GM18502 (cell line): Measurements from ENCODE around the gene SF1.

ENCODE experiments used
- ATAC-seq: cut with Tn5 transposase; IDR thresholded peaks from one replicate; pipeline ENCODE4 v1.9.1; 2021; ENCODE audit warnings: mild to moderate bottlenecking; ENCODE audit not compliant: unreplicated experiment, poor library complexity

The SF1 gene

DNA sequence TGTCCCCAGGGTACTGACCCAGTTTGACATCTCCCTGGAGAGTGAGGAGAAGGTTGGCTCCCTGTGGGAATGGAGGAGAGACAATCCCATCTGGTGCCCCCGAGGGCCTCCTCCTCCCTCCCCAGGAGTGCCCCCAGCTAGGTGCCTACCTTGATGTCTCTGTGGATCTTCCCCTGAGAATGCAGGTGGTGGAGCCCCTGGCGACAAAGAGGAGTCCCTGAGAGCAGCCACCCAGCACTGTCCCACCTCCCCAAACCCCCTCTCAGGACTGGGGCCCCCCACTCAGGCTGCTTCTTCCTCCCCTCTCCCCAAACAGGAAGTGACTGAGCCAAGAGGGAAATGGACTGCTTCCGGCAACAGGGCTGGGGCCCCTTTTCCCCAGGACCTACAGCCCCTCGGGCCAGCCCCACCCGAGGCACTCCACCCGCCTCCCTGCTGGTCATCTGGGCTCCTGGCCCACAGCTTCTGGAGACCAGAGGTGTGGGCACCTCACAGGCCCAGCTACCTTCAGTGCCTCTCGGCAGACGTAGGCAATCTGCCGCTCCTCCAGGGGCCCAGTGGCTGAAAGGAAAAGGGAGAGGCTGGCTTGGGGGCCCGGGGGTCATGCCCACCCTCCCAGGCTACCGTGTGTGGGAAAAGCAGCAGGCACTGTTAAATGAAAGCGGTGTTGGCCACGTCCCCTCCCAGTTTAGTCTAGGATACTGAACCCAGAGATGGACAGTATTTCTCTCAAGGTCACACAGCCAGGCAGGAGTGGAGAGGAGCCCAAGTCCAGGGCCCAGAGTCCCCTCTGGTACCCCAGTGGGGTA is 23.4 kb upstream of the SF1 start:
- no peak for ATAC-seq

DNA sequence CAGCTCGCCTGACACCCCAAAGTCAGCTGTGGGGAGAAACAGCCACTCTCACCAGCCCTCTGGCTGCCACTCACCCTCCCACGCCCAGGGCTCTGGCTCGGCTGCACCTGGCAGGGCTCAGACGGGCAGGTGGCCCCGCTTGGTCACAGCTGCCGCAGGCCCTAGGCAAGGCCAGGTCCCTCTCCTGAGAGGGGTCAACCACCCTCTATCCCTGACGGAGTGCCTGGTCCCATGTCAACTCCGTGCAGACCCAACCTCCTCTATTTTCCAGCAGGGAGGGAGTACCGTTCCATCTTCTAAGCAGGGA is 22.8 kb upstream of the SF1 start:
- ATAC-seq = no peak

DNA sequence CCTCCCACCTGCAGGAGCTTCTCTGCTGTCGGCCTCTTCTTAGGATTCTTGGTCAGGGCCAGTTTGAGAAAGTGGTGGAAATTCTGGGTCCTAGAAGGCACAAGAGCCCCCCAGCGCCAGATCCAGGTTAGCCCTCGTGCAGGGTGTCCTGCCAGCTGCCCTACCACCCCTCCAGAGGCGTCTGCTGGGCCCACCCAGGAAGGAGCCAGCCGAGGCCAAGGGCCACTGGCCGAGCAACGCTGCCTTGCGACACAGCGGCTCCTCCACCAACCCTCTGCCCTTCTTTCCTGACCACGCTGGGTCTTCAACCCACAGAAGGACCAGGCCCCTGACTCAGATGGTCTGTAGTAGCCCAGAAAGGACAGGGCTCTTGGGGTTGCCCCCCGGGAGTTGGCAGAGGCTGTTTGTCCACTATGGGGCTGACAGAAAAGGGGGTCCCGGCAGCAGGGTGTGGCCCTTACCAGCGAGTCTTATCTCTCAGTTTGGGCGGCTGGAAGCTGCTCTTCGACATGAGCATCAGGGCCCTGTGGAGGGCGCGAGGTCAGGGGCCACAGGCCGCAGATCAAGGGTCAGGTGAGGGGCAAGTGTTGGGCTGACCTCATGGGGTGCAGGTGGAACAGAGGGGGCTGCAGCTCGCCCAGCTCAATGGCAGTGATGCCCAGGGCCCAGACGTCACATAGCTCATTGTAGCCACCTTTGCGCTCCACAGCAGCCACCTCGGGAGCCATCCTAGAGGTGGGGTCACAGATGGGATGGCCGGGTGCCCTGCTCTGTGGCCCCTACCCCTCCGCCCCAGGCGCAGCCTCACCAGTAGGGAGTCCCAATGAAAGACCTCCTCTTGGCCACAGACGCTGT is 22.2 kb upstream of the SF1 start:
- ATAC-seq = no peak

DNA sequence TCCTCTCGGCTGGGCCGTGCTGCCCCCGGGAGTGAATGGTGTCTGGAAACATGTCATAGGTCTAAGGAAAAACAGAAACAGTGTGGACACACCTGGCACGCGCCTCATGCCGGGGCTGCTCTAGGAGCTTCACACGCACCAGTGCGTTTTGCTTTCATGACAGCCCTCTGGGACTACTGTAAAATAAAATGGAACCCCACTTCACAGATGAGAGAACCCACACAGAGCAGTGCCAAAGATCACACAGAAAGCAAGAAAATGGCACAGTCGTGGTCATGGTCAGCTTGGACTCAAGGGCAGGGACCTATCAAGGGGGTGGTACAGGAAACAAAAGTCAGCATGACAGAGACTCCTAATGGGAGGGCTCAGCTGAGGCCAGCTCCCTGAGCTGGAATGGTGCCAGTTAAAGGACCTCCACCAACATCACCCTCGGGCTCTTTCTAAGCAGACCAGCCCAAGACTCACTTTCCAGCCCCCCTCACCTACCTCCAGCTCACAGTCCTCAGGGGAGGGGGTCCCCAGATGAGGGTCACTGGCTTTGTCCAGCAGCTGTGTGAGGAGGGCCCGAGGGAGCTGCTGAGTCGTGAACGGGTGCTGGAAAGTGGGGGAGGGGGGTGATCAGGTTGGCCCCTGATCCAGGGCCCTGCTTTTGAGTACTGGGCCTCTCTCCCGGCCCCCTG is 21.4 kb upstream of the SF1 start:
- no peak for ATAC-seq

DNA sequence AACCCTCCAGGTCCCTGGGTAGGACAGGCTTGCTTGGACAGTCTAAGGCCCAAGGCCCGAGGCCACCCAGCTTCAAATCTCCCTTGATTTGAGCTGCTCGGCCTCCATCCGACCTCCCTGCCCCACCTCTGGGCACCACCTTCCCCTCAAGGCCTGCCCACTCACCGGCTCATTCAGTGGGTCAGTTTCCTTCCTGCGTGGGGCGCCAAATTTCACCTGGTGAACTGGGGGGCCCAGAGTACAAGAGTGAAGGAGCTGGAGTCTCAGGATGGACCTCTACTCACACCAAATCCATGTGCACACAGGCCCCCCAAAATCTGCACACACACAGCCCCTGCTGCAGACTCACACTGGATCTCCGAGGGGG is 20.9 kb upstream of the SF1 start:
- no peak for ATAC-seq

DNA sequence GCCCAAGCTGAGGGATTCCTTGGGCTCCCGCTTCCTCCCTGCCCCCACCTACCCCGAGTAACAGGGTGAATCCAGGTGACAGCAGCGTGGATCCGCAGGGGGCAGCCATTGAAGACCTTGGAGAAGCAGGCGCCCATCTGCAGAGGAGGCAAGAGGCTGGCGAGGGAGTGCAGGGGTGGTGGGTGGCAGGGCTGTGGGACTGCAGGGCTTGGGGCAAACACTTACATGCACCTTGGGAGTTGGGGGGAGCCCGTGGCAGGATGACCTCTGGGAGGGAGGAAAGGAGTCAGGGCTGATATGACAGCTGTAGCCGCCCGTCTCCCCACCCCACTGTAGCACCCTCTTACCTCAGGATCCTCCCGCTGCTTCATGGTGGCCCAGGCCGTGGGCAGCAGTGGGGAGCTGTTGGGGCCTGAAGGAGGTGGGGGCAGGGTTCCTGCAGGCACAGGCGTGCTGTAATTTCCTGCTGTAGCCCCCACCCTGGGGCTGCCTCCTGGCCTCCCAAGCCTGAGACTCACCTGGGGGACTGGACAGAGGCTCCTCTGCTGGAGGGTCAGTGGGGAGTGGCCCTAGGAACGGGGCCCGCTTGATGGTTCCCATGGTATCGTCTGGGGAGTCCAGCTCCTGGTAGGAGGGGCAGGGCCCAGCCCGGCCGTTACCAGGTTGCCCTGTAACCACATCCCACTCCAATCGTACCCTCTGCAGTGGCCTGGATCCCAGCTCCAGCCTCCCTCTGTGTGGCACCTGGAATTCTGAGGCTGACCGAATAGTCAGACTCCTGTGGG is 18.6 kb upstream of the SF1 start:
- ATAC-seq = no peak

DNA sequence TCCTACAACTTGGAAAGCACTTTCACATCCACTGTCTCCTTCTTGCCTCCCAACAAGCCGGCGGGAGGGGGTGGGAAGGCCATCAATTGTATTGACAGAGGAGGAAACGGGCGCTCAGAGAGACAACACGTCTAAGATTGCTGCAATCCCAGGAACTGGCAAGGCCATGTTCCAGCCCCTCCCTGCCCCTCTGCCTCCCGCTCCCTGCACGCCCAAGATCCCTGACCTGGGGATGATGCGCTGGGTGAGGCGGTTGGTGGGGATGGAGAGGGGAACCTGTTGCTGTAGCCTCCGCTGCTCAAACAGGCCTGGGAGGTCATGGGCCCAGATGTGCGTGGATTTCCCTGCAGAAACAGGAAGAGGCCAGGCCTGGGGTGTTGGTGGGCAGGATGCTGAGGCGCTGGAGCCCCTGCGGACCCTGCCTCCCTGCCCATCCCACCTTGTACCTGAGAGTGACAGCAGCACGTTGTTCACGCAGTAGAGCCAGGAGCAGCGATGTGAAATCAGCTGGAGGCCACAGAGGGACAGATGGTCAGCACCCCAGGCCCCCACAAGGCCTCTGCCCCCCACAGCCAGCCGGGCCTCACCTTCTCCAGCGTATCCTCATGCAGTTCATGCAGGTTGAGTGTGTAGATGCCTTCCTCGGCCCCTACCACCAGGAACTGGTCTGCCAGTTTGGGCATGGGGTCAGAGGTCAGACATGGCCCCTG is 17.9 kb upstream of the SF1 start:
- no peak for ATAC-seq

DNA sequence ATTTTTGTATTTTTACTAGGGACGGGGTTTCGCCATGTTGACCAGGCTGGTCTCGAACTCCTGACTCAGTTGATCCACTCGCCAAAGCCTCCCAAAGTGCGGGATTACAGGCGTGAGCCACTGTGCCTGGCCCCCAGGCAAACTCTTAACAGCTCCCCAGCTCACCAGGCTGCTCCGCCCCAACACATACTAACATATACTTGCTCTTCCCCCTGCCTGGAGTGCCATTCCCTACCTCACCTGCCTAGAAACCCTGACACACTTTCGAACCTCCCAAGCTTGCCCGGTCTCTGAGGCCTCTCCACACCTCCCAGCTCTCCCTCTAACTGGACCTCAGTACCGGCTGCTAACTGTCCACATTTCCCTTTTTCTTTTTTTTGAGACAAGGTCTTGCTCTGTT is 16.2 kb upstream of the SF1 start:
- no peak for ATAC-seq

DNA sequence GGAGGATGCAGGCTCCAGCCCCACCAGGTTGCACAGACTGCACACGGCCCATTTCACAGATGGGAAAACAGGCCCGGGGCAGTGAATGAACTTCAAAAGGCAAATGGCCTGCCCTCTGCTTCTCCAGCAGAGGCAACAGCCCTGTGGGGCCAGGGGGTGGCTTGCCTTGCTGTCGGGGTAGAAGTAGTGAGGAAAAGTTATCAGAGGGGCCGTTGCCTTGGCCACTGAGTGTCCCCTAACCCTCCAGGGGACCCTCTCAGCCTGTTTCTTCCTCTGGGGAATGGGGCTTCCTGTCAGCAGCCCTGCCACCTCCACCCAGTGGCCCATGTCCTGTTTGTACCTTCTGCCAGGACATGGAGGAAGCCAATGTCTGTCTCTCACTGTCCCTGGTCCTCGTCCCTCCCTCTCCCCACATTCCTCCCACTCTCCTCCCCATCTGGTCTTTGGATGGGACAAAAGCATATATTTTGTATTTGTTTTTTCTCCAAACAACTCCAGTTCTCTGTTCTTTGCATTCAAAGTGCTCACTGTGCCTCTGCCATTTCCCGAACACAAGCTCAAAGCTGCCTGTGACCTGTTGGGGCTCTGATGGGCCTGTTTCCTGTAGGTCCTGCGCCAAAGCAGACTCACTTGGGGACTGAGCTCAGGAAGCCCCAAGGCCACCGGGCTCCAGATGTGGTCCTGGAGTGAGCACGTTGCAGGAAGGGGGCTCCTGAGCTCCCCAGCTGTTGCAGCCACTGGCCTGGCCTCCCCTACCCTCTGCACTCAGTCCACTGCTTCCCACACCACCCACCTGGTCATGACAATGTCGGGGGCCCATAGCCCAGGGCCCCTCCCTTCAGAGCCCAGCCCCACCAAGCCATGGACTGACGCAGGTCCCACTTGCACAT is 15.2 kb upstream of the SF1 start:
- no peak for ATAC-seq

DNA sequence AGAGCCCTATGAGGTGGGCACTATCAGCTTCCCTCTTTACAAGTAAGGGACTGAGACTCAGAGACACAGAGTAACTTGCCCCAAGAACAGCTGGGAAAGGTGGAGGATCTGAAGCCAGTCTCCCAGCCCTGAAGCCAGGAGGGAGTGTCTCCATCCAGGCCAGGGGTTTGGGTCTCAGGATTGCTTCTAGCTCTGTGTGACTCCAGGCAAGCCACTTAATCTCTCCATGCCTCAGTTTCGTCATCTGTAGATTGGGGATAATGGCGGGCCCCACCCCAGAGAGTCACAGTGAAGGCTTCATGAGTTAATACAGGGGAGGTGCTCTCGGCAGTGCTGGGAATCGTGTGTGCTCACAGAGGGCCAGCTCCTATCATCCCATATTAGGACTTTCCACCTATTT is 14.1 kb upstream of the SF1 start:
- no peak for ATAC-seq

DNA sequence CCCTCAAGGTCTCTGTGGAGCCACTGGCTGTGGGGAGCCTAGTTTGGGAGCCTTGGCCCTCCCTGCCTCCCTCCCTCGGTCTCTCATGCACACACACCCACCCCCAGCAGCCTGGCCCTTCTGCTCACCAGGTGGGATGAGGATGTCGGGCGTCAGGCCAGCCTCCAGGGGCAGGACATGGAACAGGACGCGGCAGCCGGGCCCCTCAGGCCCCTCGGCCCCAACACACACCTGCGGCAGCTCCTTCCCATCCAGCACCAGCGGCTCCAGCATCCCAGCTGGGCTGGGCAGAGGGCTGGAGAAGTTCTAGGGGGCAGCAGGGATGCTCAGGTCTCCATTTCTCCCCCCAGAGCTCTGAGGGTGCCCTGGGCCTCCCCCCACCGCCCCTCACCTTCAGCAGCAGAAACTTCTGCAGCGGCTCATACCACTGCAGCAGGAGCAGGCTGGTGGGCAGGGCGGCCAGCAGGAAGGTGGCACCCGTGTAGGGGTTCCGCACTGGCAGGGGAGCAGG is 13.5 kb upstream of the SF1 start:
- ATAC-seq = no peak

DNA sequence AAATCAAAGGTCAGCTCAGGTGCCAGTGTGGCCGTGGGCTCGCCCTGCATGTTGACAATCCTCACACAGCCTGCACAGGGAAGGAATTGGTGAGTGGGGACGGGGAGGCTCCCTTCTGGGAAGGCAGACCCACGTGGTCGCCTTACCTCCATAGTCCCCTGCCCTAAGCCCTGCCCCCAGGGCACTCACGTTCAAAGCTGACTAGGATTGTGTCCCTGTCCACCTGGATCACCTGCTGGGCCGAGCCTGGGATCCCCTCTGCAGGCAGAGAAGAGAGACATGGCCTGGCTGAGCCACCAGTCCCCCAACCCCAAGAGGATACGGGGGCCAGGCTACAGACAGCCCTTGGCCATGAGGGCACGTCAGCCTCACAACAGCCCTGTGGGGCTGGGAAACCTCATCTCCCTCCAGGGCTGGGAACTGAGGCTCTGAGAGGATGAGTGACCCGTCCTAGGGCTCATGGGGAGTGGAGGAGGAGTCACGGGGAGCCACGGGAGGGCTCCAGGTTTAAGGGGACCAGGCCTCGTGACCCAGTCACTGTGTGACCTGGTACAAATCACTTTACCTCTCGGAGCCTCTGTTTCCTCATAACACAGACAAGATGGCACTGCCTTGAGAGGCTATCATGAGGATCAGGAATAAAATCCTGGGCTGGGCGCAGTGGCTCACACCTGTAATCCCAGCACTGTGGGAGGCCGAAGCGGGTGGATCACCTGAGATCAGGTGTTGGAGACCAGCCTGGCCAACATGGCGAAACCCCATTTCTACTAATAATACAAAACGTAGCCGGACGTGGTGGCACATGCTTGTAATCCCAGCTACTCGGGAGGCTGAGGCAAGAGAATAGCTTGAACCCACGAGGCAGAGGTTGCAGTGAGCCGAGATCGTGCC is 12.1 kb upstream of the SF1 start:
- ATAC-seq = no peak

DNA sequence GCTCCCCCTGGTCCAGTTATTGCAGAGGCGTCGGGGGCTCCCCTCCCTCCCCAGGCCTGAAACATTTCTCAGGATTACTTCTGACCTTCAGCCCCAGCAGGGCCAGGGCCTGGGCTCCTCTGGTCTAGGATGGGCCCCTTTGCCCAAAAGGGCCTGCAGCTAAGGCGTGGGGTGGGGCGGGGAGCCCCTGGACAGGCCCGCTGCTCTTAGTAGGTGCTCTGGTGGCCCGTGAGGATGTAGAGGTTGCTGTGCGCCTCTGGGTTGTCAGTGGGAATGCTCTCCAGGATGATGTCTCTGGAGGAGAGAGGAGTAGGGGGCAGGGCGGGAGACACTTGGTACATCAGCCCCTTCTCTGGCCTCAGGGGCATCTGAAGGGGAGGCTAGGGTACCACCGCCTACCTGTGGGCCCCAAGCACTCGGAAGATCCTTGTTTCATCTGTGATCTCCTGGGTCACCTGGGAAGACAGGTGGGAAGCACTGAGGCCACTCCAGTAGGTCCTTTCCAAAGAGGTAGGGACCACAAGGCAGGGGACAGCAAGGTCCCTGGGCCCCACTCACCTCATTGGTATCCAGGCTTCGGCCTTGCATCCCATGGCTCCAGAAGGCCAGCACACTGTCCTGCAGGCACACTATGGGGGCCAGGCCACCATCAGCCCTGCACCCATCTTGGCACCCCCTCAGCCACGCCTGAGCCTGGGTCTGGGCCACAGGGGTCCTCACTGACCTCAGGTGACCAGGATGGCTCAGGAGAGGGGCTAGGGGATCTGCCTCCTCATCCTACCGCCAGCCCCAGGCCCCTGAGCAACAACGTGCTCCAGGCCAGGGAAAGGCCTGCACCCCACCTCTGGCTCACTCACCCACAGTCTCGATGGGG is 11.2 kb upstream of the SF1 start:
- no peak for ATAC-seq

DNA sequence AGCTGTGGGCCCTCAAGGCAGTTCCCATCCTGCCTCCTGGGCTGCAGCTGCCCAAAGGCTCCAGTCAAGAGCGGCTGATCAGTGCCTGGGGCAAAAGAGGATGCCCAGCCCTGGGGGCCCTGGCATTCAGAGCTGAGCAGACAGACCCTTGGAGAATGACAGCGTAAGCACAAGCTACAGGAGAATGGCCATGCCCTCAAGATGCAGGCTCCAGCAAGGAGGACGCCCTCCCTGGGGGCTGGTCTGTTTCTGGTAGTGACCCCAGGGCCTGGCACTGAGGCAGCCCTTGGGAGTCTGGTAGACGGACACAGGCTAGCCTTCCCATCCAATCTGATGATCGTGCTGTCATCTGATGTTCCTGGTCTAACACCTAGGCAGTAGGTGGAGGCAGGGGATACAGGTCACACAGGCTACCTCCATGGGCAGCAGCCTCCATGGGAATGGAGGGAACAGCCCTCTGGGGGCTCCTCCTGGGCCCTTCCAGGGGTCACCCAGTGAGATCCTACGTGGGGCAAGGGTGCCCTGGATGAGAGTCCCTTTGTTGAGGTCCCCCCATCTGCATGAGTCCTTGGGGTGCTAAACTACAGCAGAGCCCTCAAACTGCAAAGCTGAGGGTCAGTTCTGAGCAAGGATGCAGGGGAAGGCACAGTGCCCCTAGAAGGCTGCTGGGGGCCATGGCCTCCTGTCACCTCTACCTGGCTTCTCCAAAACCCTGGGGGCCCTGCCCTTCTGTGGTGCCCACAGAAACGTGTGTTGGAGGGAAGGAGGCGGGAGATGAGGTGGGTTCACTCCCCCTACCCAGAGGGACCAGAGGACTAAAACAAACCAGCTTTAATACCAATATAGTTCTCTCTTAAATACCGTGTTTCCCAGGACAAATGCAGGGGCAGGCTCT is 10.2 kb upstream of the SF1 start:
- ATAC-seq = no peak

DNA sequence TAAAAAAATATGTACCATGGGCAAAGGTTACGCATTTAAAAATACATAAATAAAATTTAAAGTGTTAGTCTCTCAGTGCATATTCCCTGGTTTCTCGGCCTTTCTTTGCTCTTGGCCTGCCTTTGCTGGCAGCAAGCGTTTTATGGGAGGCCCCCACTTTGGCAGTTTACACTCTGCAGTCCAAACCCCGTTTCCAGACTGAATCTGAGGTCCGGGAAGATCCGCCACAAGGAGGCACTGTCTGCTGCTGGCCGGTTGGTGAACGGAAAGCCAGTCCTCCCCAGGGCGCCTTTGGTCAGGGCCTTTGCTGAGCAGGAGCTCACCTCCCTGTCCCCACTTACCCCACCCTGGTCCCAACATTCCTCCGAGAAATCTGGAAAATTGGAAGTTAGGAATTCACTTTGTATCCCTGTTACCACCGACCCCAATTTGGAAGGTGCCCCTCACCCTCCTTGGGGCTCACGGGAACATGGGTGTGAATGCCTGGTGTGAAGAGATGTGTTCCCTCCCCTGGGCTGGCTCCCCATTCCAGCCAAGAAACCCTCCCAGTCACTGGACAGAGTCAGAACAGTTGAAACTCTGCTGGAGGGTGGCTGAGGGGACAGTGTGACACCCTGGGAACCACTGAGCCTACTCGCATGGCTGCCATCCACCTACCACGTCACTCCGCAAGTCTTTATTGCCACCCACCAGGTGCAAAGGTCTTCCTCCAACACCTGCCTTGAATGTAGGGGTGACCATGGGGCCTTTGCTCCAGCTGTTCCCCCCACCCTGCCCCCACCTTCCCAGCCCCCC is 9.4 kb upstream of the SF1 start:
- ATAC-seq = no peak
